ENCODE measurements around the gene BEST4. TPM values are rescaled to one million over a fixed set of nuclear protein-coding genes. Genes with fewer than 3 reads are reported as not detected.
"Not testable (repeated sequence)": the region's sequence is repeated elsewhere in the genome, so short reads cannot be mapped to it uniquely, and the experiment has no call there.

BEST4 gene
- total and polyA plus RNA-seq, 8 donors, result 0.35 to 60.0 (median 0.87) TPM; not detected in 5

DNA sequence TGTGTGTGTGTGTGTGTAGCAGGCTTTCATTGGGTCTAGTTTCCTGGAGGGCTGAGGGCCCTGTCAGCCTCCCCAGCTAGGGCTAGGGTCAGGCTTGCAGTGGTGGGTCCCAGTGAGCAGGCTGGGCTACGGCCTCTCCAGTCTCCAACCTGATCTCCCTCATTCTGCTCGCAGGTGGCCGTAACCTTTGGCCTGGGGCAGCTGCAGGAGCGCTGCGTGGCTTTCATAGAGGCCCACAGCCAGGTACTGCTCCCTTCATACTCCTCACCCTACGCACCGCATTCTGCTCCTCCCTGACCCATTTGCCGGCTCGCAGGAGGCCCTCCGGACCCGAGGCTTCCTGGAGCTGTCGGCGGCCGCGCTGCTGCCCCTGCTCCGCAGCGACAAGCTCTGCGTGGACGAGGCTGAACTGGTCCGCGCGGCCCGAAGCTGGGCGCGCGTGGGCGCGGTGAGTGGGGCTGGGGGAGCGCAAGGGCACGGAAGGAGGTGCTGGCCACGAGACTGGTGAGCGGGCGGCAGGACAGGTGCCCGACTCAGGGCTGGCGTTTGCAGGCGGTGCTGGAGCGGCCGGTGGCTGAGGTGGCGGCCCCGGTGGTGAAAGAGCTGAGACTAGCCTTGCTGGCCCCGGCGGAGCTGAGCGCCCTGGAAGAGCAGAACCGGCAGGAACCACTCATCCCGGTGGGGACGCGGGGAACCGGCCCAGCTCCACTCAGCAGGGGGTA lies 25.0 kb upstream of the BEST4 start:
- H3K27me3 ChIP-seq, result no peaks in the 10 kb centered on the region
- H3K4me1 ChIP-seq, result peaks cover 42 to 71% (median 58%) of the 10 kb centered on the region in 4 donors
- no peaks in the 10 kb centered on the region for H3K9me3 ChIP-seq
- peak overlapping the region; percentile 46 to 60 (median 54) for H3K4me3 ChIP-seq
- DNase-seq, result no peak
- 19 to 52% (median 40%) methylated on average over 13 to 48 of the region's 48 CpGs for WGBS, 5 donors
- intact Hi-C loops (cut with DNase I; ENCODE audit: low total_unique reads), result no loop called here
- H3K36me3 ChIP-seq, result no peaks in the 10 kb centered on the region
- H3K27ac ChIP-seq, result peak overlapping the region; percentile 86 to 97 (median 89)
- no peak for TF ChIP-seq EP300 (IDR thresholded peaks at IDR 0.05)

DNA sequence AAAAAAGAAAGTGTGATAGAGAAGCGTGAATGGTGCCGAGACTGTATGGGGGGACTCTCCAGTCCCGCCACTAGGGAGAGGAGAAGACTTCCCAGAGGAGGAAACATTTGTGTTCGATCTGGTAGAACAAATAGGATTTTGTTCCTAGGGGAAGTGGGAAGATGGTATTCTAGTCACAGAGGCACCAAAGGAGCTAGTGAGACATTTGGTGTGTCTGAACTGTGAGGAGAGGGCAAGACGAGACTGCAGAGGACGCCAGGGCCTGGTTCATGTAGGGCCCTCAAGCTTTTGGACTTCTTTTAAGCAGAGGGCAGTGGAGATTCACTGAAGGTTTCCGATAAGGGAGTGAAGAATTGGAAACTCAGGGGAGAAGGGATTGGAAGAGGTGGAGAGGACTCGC lies 23.3 kb upstream of the BEST4 start:
- WGBS, 5 donors, result 76 to 89% (median 85%) methylated on average over 8 of the region's 8 CpGs
- Histone ChIP-seq H3K4me3 (no peak overlapping the region), H3K27me3 (no peaks in the 10 kb centered on the region), H3K27ac (peak overlapping the region in 4 of 5 donors; percentile 93 to 99 (median 98)), H3K4me1 (peaks cover 60 to 88% (median 75%) of the 10 kb centered on the region in 4 donors), H3K9me3 (no peaks in the 10 kb centered on the region), H3K36me3 (peaks cover 0 to 6% (median 3%) of the 10 kb centered on the region in 4 donors)
- intact Hi-C loops (cut with DNase I; ENCODE audit: low total_unique reads), result no loop called here
- no peak for DNase-seq
- TF ChIP-seq, protein P1, sequence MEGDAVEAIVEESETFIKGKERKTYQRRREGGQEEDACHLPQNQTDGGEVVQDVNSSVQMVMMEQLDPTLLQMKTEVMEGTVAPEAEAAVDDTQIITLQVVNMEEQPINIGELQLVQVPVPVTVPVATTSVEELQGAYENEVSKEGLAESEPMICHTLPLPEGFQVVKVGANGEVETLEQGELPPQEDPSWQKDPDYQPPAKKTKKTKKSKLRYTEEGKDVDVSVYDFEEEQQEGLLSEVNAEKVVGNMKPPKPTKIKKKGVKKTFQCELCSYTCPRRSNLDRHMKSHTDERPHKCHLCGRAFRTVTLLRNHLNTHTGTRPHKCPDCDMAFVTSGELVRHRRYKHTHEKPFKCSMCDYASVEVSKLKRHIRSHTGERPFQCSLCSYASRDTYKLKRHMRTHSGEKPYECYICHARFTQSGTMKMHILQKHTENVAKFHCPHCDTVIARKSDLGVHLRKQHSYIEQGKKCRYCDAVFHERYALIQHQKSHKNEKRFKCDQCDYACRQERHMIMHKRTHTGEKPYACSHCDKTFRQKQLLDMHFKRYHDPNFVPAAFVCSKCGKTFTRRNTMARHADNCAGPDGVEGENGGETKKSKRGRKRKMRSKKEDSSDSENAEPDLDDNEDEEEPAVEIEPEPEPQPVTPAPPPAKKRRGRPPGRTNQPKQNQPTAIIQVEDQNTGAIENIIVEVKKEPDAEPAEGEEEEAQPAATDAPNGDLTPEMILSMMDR (IDR thresholded peaks at IDR 0.05), result no peak
- no peak for TF ChIP-seq EP300 (IDR thresholded peaks at IDR 0.05)
- no peak for TF ChIP-seq POLR2A (IDR thresholded peaks at IDR 0.05)
- no peak for TF ChIP-seq POLR2AphosphoS5 (IDR thresholded peaks at IDR 0.05)

DNA sequence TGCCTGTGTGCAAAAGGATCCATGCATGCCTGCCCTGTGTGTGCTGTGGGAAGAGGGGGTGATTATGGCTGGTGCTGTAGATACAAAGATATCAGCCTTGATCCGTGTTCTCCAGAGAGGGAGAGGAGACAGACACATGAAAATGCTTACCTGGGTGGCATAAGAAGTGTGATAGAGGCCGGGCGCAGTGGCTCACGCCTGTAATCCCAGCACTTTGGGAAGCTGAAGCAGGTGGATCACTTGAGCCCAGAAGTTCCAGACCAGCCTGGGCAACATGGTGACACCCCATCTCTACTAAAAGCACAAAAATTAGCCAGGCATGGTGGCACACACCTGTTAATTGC lies 22.8 kb upstream of the BEST4 start:
- H3K9me3 ChIP-seq; DNase-seq; intact Hi-C loops (cut with DNase I; ENCODE audit: low total_unique reads); H3K27me3 ChIP-seq: not testable (repeated sequence)
- Histone ChIP-seq H3K36me3 (peaks cover 4 to 11% (median 8%) of the 10 kb centered on the region in 4 donors), H3K4me3 (peak overlapping the region in 1 of 4 donors; percentile 5), H3K27ac (peak overlapping the region; percentile 83 to 99 (median 97)), H3K4me1 (peaks cover 65 to 93% (median 80%) of the 10 kb centered on the region in 4 donors)
- 81 to 88% (median 85%) methylated on average over 4 of the region's 4 CpGs for WGBS, 5 donors

DNA sequence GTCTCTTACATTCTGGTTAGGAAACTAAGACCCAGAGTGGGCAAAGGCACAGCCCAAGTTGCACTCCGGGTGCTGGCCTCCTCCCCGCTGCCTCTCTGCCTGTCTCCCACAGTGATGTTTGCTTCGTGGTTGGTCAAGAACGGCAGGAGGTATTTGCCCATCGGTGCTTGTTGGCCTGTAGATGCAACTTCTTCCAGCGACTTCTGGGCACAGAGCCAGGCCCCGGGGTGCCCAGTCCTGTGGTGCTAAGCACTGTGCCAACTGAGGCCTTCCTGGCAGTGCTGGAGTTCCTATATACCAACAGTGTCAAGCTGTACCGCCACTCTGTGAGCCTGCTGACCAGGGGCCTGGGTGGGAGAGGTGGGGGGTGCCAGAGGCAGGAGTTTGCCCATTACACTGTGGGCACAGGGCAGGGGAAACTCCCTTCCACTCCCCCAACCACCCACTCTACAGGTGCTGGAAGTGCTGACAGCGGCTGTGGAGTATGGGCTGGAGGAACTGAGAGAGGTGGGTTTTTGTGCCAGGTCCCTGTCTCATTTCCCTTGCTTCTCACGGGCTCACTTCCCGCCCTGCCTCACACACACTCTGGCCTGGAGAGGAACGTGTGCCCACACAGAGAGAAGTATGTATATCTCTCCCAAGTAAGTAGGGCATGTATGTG lies 22.3 kb upstream of the BEST4 start:
- intact Hi-C loops (cut with DNase I; ENCODE audit: low total_unique reads), result no loop called here
- Histone ChIP-seq H3K4me3 (peak overlapping the region in 2 of 4 donors; percentile 5 to 35), H3K27ac (peak overlapping the region; percentile 83 to 99 (median 97)), H3K9me3 (no peaks in the 10 kb centered on the region), H3K4me1 (peaks cover 65 to 97% (median 83%) of the 10 kb centered on the region in 4 donors), H3K27me3 (no peaks in the 10 kb centered on the region), H3K36me3 (peaks cover 4 to 16% (median 13%) of the 10 kb centered on the region in 4 donors)
- peak; percentile 48 to 81 for DNase-seq
- TF ChIP-seq, protein P1 (IDR thresholded peaks at IDR 0.05), result no peak
- TF ChIP-seq EP300 (IDR thresholded peaks at IDR 0.05) (no peak), POLR2AphosphoS5 (IDR thresholded peaks at IDR 0.05) (no peak), POLR2A (IDR thresholded peaks at IDR 0.05) (no peak)
- 24 to 31% (median 27%) methylated on average over 12 of the region's 12 CpGs for WGBS, 5 donors

DNA sequence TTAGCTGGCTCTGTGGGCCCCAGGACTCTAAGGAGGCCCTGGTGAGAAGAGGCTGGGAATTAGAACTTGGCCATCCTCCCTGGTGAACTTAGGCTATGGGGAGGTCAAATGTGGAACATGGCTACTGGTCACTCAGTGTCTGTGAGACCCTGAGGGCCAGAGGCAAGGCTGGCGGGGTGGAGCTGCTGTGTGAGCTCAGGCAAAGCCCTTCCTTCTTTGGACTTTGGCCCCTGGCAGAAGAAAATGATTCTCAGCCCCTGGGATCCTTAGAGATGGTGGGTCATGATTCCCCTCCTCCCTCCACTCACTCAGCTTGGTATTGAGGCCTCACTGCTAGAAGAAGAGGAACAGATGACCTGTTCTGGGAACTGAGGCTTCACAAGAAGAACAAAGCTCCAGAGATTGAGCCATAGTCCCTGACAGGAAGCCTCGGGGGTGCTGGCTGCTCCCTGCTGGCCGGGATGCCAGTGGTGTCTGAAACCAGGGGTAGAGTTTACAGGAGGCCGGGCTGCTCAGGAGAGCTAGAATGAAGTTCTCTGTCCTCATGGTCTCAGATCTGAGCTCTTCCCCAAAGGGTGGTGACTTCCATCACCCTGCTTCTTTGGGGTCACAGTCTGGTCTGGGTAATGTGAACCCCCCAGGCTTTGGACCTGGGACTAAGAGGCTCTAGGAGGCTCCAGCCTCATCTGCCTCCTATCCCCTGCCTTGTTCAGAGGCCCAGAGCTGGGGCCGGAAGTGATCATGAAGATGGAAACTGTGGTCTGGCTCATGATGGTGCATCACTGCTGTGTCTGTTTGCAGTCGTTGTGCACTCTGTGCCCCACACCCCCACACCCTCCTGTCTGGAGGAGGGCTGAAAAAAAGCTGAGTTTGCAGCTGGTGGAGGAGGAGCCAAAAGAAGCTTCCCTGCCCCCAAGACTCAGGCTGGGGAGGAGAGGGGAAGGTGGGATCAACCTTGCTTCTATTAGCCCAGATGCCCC lies 21.3 kb upstream of the BEST4 start:
- H3K27ac ChIP-seq, result peak overlapping the region; percentile 83 to 99 (median 97)
- DNase-seq, result peak; percentile 51 to 87
- 21 to 45% (median 37%) methylated on average over 6 of the region's 6 CpGs for WGBS, 5 donors
- H3K36me3 ChIP-seq, result peaks cover 12 to 26% (median 23%) of the 10 kb centered on the region in 4 donors
- H3K27me3 ChIP-seq, result no peaks in the 10 kb centered on the region
- peaks cover 65 to 95% (median 78%) of the 10 kb centered on the region in 4 donors for H3K4me1 ChIP-seq
- intact Hi-C loops (cut with DNase I; ENCODE audit: low total_unique reads), result no loop called here
- H3K9me3 ChIP-seq, result no peaks in the 10 kb centered on the region
- peak in 1 of 4 donors; percentile 12 for TF ChIP-seq POLR2A (IDR thresholded peaks at IDR 0.05)
- TF ChIP-seq POLR2AphosphoS5 (IDR thresholded peaks at IDR 0.05), result peak in 1 of 3 donors; percentile 20
- TF ChIP-seq, protein P1 (IDR thresholded peaks at IDR 0.05), result no peak
- peak overlapping the region; percentile 14 to 35 (median 19) for H3K4me3 ChIP-seq

All from stomach (tissue), 9 donors.